AG04449 (cell line): ENCODE measurements around the gene MAPKBP1.
"Not testable (repeated sequence)": the region's sequence is repeated elsewhere in the genome, so short reads cannot be mapped to it uniquely, and the experiment has no call there.

Source experiments
- CTCF ChIA-PET: fragments of 350-600 bp; formaldehyde crosslinking; extraction: SDS; loops from one replicate; lab custom pipeline; 2021; ENCODE audit warnings: antibody characterized with exemption; lab: Yijun Ruan, JAX
- POLR2A ChIA-PET: fragments of 400-600, 350-600 bp; formaldehyde crosslinking; extraction: SDS; loops from one replicate; lab custom pipeline; 2020; ENCODE audit warnings: antibody characterized with exemption, inconsistent platforms; lab: Yijun Ruan, JAX
- DNase-seq: peaks from one replicate; pipeline ENCODE4 v3.0.0-alpha.2; 2010; ENCODE audit warnings: low read depth, low spot score
- H3K4me3 ChIP-seq: 2 replicates; pipeline ENCODE4 v1.5.1; 2011; ENCODE audit warnings: low read depth, mild to moderate bottlenecking, control low read depth, low read length
- TF ChIP-seq, protein P1 (sequence below): IDR thresholded peaks from one replicate; pipeline ENCODE4 v1.5.1; 2011; ENCODE audit warnings: mild to moderate bottlenecking, moderate library complexity, low read length, control low read depth, inconsistent platforms; ENCODE audit not compliant: insufficient read depth; ENCODE audit errors: missing control alignments

Gene MAPKBP1

DNA sequence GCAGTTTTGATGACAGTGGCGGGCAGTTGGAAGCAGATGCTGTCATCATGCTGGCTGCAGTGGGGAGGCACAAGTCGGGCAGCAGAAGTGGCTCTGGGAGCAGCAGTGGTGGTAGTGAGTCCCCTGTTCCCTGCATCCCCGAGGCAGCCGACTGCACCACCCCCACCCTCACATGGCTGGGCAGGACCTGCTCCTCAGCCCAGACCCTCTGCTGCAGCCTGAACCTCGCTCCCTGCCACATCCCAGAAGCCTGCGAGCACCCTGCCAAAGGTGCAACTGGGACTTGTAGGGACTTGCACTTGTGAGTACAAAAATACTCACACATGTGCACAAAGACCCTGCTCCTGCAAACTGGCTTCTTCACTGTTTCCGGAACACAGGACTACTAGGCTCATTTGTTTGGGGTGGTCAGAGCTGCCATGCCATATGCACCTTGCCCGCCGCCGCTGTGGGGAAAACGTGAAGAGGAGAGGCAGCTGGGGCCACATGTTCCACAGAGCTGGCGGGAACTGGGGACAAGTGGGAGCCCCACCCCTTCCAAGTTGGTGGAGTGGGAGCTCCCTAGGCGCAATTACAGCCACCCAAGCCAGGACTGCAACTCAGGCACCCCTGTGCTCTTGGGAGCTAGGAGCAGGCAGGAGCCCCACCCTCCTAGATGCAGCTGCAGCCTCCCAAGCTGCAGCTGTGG, 55.8 kb downstream of the MAPKBP1 start:
- TF ChIP-seq, protein P1, sequence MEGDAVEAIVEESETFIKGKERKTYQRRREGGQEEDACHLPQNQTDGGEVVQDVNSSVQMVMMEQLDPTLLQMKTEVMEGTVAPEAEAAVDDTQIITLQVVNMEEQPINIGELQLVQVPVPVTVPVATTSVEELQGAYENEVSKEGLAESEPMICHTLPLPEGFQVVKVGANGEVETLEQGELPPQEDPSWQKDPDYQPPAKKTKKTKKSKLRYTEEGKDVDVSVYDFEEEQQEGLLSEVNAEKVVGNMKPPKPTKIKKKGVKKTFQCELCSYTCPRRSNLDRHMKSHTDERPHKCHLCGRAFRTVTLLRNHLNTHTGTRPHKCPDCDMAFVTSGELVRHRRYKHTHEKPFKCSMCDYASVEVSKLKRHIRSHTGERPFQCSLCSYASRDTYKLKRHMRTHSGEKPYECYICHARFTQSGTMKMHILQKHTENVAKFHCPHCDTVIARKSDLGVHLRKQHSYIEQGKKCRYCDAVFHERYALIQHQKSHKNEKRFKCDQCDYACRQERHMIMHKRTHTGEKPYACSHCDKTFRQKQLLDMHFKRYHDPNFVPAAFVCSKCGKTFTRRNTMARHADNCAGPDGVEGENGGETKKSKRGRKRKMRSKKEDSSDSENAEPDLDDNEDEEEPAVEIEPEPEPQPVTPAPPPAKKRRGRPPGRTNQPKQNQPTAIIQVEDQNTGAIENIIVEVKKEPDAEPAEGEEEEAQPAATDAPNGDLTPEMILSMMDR = no peak
- ChIA-PET POLR2A (no interaction called here), CTCF (no interaction called here)
- H3K4me3 ChIP-seq = no peak overlapping the region
- DNase-seq = no peak

DNA sequence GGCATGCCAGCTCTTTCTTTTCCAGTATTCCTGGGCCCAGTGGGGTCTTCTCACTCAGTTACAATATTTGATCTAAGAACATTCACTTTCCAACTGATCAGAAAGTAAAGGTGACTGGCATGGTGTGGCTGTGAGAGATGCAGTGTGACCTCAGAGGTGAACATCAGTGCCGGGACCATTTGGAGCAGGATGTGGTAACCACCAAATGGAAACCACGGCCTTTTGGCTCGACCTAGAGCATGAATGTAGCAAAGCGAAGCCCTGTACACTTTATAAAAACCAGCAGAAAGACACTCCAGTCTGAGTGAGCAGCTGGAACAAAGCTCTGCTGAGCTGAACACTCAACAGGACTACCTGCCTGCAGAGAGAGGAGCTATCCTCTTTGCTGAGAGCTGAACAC, 57.0 kb downstream of the MAPKBP1 start:
- H3K4me3 ChIP-seq, DNase-seq, POLR2A ChIA-PET: not testable (repeated sequence)
- CTCF ChIA-PET = interaction anchor here (0.9 to 3.4 kb wide), 4 partner anchors 18 to 73 kb away, joined by 3 to 11 read pairs (median 5); no protein-coding TSS in a partner anchor

DNA sequence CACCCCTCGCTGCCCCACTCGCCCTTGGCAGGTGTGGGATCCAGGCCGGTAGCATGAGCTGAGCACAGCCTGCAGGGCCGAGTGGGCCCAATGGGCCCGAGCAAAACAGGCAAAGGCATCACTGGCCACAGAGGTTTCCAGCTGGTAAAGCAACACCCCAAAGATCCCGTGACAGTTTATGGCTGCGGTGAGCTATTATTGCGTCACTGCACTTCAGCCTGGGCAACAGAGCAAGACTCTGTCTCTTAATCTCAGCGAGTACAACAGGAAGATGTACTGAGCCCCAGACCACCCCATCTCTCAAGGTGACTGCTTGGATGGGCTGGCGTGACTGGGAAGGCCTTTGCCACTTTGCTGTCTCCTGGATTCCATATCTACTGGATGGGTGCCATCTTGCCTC, 57.9 kb downstream of the MAPKBP1 start:
- TF ChIP-seq, protein P1 = no peak
- ChIA-PET POLR2A (no interaction called here), CTCF (interaction anchor here (0.9 to 3.4 kb wide), 4 partner anchors 19 to 72 kb away, joined by 3 to 11 read pairs (median 5); no protein-coding TSS in a partner anchor)
- no peak overlapping the region for H3K4me3 ChIP-seq
- no peak for DNase-seq

DNA sequence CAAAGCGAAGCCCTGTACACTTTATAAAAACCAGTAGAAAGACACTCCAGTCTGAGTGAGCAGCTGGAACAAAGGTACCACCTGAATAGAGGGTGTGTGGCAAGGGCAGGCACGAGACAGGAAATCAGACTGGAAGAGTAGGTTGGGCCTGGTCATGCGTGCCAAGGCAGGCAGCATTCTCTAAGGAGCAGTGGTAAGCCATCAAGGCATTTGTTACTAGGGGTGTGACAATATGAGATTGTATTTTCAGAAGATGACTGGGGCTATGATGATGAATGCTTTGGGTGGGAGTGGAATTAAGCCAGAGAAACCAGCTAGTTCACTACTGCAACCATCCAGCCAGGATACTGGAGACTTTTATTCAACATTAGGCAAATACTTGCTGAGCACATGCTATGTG, 58.6 kb downstream of the MAPKBP1 start:
- TF ChIP-seq, protein P1 = no peak
- H3K4me3 ChIP-seq = no peak overlapping the region
- CTCF ChIA-PET = interaction anchor here (1.2 to 3.4 kb wide), 2 partner anchors 23 to 71 kb away, joined by 3 to 11 read pairs; no protein-coding TSS in a partner anchor
- POLR2A ChIA-PET = no interaction called here
- no peak for DNase-seq

DNA sequence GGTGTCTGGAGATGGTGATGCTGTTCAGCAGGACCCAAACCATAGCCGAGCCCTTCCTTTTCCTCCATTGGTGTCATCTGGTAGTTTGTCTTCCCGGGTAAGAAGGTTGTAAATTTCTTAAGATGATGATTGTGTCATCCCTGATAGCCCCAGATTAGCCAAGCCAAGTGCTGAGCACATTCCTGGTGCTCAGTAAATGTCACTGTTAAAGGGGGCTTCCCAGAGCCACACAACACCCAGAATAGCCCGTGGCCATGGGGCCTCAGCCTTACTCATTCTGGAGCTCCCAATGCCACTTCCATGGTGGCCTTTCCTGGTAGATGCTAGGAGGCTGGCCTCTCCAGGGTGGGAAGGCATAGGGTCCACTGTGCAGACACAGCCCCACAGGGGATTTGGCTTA, 59.8 kb downstream of the MAPKBP1 start:
- CTCF ChIA-PET = interaction anchor here (1.2 to 3.4 kb wide), 2 partner anchors 22 to 70 kb away, joined by 3 to 11 read pairs; no protein-coding TSS in a partner anchor
- no peak for DNase-seq
- H3K4me3 ChIP-seq = no peak overlapping the region
- TF ChIP-seq, protein P1 = no peak
- POLR2A ChIA-PET = no interaction called here

DNA sequence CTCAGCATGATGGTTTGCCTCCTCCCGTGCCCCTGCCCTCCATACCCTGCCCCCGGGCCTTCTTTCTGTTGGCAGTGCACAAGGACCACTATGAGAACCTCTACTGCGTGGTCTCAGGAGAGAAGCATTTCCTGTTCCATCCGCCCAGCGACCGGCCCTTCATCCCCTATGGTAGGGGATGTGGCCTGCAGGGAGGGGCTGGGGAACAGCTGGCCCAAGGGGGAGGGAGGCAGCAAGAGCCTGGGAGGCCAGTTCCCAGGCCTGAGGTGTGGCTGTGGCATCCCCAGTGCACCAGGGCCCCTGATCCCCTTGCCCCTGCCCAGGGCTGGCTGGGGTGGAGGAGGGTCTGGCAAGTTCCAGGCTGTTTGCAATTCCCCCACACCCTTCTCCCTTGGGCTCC, 61.8 kb downstream of the MAPKBP1 start:
- TF ChIP-seq, protein P1 = no peak
- ChIA-PET POLR2A (no interaction called here), CTCF (no interaction called here)
- no peak overlapping the region for H3K4me3 ChIP-seq
- no peak for DNase-seq
